Subcutaneous adipose tissue (tissue), 4 donors: ENCODE results near the gene LBR. TPM values are rescaled to one million over a fixed set of nuclear protein-coding genes. Genes with fewer than 3 reads are reported as not detected.

Source experiments
- total RNA-seq, 4 donors: library from RNA; depleted of rRNA; stranded (reverse); fragments of >200 nt; gene quantifications; one replicate each; pipeline ENCODE4 v1.1.0, GENCODE V29; 2016
- TF ChIP-seq, protein P1 (sequence below): fragments of 450-650 bp; IDR thresholded peaks from one replicate; pipeline ENCODE4 v1.5.1; 2016; ENCODE audit warnings: low read depth, mild to moderate bottlenecking, control low read depth, antibody characterized with exemption, moderate library complexity

LBR gene
- total RNA-seq, 4 donors from 2014 or later, result 24.9 to 56.4 (median 46.2) TPM

DNA sequence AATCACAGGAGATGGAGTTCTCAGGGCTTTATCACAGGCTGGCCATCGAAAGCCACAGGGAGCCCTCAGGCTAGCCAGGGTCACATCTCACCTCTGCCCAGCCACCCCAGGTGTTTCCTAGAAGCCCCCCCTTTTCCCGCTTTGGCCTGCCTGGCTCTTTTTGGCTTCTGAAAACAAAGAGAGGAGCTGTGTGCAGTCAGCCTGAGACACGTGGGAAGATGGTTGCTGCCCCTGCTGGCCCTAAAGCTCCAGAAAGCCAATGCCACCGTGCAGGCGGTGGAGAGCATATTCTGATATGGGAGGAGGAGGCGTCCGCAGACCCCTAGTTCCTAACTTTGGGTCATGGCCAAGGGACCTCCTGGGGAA lies 18.7 kb upstream of the LBR start:
- TF ChIP-seq, protein P1, sequence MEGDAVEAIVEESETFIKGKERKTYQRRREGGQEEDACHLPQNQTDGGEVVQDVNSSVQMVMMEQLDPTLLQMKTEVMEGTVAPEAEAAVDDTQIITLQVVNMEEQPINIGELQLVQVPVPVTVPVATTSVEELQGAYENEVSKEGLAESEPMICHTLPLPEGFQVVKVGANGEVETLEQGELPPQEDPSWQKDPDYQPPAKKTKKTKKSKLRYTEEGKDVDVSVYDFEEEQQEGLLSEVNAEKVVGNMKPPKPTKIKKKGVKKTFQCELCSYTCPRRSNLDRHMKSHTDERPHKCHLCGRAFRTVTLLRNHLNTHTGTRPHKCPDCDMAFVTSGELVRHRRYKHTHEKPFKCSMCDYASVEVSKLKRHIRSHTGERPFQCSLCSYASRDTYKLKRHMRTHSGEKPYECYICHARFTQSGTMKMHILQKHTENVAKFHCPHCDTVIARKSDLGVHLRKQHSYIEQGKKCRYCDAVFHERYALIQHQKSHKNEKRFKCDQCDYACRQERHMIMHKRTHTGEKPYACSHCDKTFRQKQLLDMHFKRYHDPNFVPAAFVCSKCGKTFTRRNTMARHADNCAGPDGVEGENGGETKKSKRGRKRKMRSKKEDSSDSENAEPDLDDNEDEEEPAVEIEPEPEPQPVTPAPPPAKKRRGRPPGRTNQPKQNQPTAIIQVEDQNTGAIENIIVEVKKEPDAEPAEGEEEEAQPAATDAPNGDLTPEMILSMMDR, result no peak

DNA sequence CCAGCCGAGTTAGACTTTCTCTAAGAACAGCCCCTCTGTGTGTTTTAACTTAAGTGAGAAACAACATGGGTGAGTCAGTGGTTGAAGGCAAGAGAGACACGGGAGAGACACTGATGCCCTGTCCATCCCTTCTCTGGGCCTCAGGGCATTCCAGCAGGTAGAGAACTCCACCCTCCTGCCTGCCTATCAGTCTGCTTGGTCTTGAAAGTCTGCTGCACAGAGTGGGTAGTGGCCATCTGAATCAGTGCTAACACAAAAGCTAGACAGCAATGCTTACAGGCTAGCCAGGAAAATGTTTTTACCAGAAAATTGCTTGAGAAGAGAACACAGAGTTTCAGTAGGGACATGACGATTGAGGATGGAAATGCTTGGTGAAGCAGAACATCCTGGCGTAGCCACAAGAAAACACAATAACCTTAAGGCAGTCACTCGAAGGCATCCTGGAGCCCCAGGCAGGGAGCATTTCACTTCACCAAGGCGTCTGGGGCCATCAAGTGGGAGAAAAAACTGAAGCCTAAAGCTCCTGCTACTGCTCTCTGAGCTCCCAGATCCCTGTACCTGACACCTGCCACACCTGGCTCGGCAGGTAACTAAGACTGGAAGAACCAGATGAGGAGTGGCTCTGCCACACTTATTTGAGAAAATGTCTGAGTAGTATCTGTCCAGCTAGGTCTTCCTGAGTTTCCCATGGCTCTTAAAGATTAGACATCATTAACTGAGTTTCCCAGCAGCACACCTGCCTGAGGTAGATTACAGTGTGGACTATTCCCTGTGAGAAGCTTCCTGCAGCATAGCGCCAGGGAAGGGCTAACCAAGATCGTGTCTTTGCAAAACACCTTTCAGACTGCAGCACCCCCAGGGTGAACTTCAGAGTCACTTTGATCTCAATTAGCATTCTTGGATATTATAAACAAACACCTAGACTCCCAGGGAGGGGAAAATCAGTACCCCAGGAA lies 18.1 kb upstream of the LBR start:
- TF ChIP-seq, protein P1, result no peak

DNA sequence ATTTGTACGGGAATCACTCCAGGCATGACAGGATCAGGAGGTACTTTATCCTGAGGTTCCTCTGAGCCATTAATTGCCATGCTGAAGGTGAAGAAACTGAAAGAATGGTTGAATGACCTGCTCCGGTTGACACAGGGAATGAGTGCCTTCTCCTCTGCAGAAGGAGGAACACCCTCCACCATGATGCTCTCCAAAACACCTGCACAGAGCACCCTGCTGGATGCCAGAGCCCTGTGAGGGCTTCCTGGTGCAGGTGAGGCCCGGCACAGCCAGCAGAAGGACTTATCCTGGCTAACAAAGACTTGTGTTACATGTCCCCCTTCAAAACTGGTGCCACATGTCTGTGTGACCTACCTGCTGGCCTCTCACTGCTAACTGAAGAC lies 14.3 kb upstream of the LBR start:
- TF ChIP-seq, protein P1, result no peak

DNA sequence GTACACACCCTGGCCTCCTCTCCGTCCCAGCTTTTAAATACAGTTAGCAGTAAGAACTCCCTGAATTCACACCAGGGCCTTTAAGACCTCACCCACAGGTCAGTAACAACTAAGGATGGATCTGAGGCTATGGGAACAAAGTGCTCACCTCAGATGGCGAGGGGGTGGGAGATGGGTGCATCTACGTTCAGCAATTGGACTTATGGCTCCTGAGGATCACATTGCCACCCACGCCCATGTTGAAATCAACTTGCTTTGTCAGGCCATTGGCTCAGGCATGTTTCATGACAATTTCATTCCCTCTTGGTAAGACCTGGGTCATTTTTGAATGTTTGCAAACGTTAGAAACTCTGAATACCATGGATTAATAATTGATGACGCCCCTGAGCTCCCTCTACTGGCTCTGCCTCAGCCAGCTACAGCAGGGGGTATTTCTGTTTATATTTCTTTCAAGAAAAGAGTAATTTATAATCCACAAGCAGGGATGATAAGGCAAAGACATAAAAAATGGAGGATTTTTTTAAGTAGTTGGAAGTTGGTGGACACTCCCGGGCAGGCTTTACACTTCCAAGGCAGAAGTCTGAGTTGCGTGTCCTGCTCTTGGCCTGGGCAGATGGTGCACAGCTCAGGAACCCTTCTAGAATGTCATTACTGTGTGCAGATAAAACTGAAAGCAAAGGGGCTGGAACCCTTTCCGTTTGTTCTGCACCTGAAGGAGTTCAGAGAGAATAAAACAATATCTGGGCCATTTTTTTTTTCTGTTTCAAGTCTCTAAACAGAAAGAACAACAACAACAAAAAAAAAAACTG lies 13.7 kb upstream of the LBR start:
- TF ChIP-seq, protein P1, result no peak

DNA sequence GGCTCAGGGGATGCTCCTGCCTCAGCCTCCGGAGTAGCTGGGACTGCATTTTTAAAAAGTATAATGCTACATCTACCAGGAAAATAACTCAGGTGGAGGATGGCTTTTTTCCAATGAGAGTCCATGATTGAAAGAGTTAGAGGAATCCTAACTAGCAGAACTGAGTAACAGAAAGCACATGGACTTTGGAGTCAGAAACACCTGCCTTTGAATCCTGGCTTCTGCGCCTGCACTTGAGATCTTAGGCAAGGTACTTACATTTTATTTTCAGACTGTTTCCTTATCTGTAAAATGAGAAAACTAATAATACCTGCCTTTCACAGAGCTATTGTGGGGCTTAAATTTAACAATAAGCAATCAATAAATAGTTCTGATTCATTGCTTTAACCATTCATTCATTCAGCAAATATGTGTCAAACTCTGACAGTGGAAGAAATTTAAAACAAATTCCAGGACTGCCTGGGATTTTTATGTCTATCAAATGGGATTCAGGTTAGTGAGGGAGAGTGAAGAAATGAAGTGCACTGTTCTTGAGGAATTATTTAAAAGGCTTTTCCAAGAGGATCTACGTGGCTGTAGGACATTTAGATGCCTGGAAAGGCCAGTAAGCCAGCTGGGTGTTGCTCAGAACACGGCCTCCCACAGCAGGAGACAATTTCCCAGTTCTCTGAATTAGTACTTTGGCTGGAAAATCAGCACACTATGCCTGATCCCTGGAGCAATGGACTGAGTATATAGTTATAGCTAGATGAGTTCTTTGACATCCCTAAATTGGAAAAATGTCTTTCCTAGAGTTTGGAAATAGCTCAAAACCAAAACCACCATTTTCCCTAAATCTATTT lies 12.8 kb upstream of the LBR start:
- TF ChIP-seq, protein P1, result no peak

DNA sequence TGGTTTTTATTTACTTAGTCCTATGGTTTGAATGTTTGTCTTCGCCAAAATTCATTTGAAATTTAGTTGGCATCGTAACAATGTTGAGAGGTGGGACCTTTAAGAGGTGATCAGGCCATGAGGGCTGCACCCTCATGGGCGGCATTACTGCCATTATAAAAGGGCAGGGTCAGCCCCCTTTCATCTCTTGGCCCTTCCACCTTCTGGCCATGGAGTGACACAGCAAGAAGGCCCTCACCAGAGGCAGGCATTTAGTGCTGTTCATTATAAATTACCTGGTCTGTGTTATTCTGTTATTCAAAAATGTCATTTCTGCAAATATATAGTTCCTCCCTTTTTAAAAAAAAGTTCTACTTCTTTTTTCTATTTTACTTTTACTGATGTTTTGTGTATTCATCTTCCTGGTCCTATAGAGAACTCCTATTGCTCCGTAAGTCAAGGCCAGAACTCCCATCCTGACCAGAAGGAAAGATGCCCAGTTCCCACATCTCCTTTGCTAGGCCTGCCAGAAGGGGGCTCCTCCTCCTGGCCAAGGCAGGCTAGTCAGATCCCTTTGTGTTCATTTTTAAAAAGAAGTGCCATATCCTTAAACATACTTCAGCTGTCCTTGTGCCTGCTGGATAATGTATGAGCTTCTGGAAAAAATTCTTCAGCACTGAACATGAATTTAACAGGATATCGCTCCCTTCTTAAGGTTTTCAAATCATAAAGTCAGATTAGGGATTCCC lies 10.0 kb upstream of the LBR start:
- TF ChIP-seq, protein P1, result no peak
